Measurements from ENCODE around the gene GRK5.
"Not testable (repeated sequence)": the region's sequence is repeated elsewhere in the genome, so short reads cannot be mapped to it uniquely, and the experiment has no call there.

GRK5 gene

DNA sequence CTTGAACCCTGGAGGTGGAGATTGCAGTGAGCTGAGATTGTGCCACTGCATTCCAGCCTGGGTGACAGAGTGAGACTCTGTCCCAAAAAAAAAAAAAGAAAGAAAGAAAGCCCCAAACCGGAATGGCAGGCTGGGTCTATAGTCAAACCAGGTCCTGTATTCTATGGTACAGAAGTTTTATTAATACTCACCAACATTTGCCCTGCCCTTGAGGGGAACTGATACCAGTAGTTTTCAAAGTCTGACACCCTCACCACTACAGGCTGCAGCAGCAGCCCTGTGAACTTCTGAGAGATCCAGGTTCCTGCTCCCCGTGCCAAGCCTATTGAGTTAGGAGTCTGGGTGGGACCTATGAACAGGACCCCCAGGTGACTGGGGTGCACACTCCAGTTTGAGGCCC, 254.6 kb downstream of the GRK5 start:
- no peak for DNase-seq

DNA sequence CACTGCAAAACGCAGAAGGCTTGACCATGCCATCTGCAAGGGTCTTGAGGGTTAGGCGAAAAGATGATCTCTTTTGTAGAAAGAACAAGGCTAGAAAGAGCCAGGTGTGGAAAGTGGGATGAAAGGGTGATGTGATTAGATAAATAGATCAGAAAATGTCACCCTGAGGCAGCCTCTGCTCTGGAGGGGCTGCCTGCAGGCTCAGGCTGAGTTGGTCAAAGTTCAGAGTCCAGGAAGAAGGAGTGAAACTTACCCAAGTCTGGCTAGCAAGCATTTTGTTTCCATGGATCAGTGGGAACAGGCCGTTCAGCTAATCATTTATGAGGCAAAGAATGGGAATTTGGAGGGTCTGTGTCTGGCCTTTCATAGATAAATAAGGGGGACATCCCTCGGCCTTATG, 255.4 kb downstream of the GRK5 start:
- no peak for DNase-seq

GRCh38 chr10:119463195-119463594, 255.8 kb downstream of the GRK5 start:
- not testable (repeated sequence) for DNase-seq

DNA sequence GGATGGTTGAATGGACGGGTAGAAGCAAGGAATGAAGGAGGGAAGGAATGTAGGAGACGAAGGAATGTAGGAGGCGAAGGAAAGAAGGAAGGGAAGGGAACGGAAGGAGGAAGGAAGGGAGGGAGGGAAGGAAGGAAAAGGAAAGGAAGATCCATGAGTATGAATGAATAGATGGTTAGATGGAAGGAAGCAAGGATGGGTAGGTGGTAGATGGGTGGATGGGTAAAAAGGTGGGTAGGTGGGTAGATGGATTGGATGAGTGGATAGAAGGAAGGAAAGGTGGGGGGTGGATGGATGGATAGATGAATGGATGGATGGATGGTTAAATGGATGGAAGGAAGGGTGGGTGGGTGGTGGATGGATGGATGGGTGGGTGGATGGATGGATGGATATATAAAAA, 257.7 kb downstream of the GRK5 start:
- DNase-seq: no peak

GRCh38 chr10:119466076-119466475, 258.7 kb downstream of the GRK5 start:
- DNase-seq: no peak

DNA sequence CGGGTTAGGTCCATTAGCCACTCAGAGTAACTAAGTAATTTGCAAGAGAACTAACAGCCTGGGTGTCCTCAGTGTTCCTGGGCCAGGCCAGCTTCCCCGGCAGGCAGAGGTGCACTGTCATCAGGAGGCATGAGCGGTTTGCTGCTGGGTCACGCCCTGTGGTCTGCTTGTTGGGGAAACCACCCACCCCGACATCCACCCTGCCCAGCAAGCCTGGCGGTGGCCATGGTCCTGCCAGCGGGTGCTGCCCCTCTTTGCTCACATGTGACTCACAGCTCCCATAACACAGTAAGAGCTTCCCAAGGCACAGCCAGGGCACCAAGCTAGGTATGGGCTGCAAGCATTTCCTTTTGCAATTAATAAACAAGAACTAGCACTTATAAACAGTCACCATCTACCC, 259.3 kb downstream of the GRK5 start:
- no peak for DNase-seq

DNA sequence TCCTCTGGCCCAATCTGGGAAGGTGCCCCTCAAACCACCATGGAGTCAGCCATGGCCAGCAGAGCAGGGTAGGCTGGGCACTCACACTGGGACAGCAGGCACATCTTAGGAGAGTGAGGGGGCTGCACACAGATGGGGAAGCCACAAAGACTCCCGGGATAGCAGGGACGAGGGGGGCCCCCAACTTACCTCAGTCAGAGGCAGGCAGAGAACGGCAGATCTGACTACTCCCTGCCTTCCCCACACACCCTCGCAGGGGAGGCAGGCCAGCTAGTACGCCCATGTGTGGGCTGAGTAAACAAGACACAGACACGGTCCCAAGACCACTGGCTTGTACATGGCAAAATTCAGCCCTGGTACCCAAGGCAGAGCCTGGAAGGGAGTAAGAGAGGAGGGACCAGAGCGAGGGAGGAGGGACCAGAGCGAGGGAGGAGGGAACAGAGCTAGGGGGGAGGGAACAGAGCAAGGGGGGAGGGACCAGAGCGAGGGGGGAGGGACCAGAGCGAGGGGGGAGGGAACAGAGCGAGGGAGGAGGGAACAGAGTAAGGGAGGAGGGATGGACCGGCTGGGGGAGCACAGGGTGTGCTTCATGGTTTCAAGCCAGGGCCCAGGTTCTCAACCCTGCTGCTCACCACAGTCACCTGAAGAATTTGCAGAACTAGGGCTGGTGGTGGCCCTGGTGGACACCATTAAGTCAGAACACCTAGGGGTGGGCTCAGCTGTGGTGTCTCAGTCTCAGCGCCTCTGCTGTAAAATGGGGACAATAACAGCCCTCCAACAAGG, 261.4 kb downstream of the GRK5 start:
- no peak for DNase-seq

DNA sequence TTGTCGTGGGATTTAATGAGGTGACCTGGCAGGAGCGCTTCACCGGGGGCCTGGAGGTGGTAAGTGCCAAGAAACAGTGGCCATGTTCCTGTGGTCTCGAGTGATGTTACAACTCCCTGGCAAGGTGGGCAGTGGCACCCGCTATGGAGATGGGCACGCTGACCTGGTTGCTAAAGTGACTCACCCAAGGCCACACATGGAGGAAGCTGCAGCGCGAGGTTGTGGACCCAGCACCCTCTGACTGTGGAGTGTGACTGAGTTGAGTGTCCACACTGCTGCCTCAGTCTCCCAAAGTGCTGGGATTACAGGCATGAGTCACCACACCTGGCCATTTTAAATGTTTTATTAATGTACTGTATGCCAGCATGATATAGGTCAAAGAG, 261.9 kb downstream of the GRK5 start:
- DNase-seq: no peak

GRCh38 chr10:119469846-119470245, 262.5 kb downstream of the GRK5 start:
- DNase-seq: no peak

- DNase-seq: no peak
Observed at GRCh38 chr10:119470920-119471702, 263.7 kb downstream of the GRK5 start.

- DNase-seq: no peak
Observed at GRCh38 chr10:119473771-119474170, 266.4 kb downstream of the GRK5 start.

DNA sequence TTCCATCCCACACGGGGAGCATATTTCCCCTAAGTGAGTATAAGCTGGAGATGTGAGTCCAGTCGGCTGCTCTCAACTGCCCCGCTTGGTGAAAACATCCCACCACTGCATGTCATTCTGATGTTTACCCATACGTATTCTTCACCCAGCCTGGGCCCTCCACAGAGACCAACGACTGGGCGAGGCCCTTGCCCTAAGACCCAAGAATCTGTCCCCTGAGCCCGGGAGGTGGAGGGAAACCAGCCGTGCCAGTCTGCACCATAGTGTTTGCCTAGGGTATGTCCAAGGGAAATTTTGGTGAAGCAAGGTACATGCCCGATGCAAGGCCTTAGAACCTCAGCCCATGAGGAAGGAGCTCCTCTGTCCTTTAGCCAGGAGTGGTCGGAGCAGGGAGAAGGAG, 267.2 kb downstream of the GRK5 start:
- DNase-seq: no peak

- no peak for DNase-seq
Observed at GRCh38 chr10:119477444-119477843, 270.1 kb downstream of the GRK5 start.

DNA sequence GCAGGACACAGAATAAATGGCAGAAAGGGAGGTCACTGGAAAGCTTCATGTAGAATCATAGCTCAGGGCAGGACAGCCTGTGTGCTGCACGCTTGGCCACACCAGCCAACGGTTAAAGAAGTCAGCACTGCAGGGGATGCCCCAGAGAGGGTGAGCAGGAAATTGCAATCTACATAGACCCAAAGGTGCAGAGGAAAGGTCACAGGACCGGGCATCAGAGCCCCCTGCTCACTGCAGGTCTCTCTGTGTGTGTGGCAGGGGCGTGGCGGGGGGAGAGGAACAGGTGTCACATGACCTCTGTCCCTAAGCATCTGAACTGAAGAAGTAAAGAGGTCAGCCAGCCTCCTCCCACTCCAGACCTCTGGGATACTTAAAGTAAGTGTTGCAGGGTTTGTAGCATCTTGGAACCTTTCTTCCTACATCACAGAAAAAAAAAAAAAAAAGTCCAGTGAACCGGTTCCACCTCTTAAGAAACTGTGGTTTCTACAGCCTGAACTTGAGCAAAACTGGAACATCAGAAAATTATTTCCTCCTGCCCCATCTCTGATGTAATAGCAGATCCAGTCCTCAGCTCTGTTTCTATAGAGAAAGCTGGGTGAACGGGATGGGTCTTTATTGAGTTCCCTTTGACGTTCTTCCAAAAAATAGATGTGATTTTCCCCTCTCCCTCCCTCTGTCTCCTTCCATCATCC, 270.9 kb downstream of the GRK5 start:
- DNase-seq: no peak

- no peak for DNase-seq
Observed at GRCh38 chr10:119478811-119479341, 271.5 kb downstream of the GRK5 start.

GRCh38 chr10:119479532-119479931, 272.2 kb downstream of the GRK5 start:
- no peak for DNase-seq

DNA sequence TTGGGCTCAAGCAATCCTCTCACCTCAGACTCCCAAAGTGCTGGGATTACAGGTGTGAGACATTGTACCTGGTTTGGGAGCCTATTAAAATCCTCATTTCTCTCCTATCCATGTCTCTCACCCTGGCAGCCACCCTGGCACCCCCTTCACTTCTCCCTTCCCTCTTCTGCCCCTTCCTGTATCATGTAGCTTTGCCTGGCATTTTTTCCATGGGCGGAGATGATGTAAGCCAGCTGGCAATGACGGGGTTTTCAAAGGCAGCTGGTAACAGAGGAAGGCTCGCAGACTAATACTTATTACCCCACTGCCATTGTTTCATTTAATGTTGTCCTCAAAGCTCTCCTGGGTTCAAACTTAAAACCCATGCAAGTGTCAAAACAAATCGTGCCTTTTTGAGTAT, 273.3 kb downstream of the GRK5 start:
- no peak for DNase-seq

GRCh38 chr10:119481781-119482426, 274.5 kb downstream of the GRK5 start:
- DNase-seq: no peak

GRCh38 chr10:119483001-119483400, 275.6 kb downstream of the GRK5 start:
- DNase-seq: no peak

- DNase-seq: no peak
Observed at GRCh38 chr10:119483839-119484238, 276.5 kb downstream of the GRK5 start.

DNA sequence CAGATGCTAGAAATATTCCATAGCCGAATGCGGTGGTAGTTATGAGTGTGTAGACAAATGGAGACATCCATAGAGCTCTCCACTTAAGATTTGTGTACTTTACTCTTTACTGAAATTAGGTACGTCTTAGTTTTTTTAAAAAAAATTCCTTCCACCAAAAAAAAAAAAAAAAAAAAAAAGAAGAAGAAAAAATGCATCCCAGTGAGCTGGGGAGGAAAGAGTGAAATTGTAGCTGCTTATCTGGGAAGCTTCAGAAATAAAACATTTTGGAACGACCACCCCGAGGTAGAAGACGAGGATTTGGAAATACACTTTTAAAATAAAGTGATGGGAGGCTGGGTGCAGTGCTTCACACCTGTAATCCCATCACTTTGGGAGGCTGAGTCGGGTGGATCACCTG, 281.3 kb downstream of the GRK5 start:
- DNase-seq: no peak

DNA sequence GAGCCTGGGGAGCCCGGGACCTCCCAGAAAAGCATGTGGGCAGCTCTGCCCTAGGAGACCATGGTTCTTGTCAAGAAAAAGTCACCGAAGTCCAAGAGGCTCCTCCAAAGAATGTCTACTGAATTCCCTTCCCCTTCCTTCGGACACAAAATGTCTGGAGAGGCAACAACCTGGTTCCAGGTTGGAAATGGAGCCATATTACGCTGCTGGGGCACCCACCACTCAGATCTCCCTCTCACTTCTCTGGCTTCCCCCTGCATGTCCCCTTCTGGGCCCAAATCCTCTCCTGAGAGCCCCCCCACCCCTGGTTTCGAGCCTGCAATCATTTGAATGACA, 282.6 kb downstream of the GRK5 start:
- DNase-seq: no peak
